ENCODE measurements around the gene CNOT1. TPM values are rescaled to one million over a fixed set of nuclear protein-coding genes. Genes with fewer than 3 reads are reported as not detected.

Gene CNOT1
- polyA plus RNA-seq, 1 experiment = 133 TPM

DNA sequence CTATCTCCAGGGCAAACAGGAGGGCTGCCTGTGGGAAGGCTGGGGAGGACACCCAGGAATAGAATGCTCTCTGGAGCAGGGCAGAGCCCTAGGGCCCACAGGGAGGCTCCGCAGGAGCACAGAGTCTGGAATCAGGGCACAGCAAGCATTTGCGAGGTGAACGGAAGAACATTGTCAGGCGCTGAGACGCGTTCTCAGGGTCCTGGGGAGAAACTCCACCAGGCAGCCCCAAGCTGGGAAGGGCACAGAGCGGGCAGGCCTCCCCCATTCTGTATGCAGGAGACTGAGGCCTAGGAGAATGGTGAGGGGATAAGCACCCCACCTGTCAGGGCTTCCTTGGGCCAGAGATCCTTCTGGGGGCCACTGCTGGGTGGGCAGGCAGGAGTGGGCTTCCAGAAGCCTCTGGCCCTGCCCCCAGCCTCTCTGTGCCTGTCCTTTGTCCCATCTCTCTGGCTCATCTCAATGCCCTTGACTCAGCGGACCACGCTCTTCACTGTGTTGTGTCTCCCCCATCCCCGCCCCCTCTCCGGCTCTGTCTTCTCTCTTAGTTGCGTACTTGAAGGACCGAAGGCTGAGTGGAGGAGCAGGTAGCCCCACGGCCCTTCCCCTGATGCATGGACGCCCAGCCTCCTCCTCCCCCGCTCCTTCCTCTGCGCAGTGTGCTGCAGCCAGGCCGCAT lies 119.4 kb downstream of the CNOT1 start:
- Histone ChIP-seq H3K27me3 (ENCODE audit: control insufficient read depth, insufficient read depth, low read length) (no peaks in the 10 kb centered on the region), H3K4me3 (ENCODE audit: low read depth, low read length) (no peak overlapping the region), H3K36me3 (ENCODE audit: control insufficient read depth, insufficient read depth, low read length) (0 out of 2 replicates have a peak, but pooled peaks cover 1% of the 10 kb centered on the region)
- CTCF ChIA-PET = interaction anchor here (0.6 to 5.5 kb wide), 7 partner anchors 7 to 152 kb away, joined by 3 to 30 read pairs (median 4); partner anchors contain the start of gene NDRG4
- DNase-seq (ENCODE audit: low read depth) = no peak
- TF ChIP-seq, protein P1, sequence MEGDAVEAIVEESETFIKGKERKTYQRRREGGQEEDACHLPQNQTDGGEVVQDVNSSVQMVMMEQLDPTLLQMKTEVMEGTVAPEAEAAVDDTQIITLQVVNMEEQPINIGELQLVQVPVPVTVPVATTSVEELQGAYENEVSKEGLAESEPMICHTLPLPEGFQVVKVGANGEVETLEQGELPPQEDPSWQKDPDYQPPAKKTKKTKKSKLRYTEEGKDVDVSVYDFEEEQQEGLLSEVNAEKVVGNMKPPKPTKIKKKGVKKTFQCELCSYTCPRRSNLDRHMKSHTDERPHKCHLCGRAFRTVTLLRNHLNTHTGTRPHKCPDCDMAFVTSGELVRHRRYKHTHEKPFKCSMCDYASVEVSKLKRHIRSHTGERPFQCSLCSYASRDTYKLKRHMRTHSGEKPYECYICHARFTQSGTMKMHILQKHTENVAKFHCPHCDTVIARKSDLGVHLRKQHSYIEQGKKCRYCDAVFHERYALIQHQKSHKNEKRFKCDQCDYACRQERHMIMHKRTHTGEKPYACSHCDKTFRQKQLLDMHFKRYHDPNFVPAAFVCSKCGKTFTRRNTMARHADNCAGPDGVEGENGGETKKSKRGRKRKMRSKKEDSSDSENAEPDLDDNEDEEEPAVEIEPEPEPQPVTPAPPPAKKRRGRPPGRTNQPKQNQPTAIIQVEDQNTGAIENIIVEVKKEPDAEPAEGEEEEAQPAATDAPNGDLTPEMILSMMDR (IDR thresholded peaks at IDR 0.05; ENCODE audit: insufficient read depth, low read depth, low read length) = no peak
- POLR2A ChIA-PET = no interaction called here

DNA sequence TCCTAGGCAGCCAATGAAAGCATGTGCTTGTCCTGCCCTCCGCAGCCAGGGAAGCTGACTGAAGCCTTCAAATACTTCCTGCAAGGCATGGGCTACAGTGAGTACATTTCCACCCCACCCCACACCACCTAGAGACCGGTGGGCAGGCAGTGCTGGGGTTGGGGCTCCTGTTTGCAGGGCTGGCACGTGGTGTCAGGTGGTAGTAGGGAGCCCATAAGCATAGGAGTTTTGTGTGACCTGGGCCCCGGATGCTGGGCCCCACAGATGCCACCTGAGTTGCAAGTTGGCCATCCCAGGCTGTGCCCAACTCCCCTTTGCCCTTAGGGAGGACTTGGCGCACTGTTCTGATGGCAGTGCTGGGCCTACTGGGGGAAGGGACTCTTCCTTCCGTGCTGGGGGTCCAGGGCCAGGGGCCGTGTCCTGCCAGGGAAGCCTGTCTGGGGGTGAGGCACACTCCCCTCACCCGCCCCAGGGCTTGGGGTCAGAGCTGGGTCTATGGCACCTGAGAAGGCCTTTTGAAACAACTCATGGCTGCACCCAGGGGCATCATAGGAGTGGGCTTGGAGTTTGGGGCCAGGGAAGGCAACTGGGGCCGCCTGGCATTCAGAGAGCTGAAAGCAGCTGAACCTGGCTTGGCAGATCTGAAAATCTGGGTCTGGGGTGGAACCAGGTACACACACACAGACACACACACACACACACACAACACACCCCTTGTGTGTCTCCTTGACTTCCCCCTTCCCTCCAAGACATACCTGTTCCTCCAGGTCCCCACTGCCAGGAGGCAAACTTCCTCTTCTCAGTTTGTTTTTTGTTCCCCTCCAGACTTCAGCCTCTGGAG lies 120.2 kb downstream of the CNOT1 start:
- ChIA-PET CTCF (interaction anchor here (0.6 to 1.4 kb wide), 6 partner anchors 8 to 155 kb away, joined by 3 to 5 read pairs (median 4); no protein-coding TSS in a partner anchor), POLR2A (no interaction called here)
- TF ChIP-seq, protein P1 (IDR thresholded peaks at IDR 0.05; ENCODE audit: insufficient read depth, low read depth, low read length) = no peak
- Histone ChIP-seq H3K4me3 (ENCODE audit: low read depth, low read length) (no peak overlapping the region), H3K27me3 (ENCODE audit: control insufficient read depth, insufficient read depth, low read length) (no peaks in the 10 kb centered on the region), H3K36me3 (ENCODE audit: control insufficient read depth, insufficient read depth, low read length) (peaks cover 2% of the 10 kb centered on the region; the same call in 1 of the 2 replicates)
- DNase-seq (ENCODE audit: low read depth) = no peak

DNA sequence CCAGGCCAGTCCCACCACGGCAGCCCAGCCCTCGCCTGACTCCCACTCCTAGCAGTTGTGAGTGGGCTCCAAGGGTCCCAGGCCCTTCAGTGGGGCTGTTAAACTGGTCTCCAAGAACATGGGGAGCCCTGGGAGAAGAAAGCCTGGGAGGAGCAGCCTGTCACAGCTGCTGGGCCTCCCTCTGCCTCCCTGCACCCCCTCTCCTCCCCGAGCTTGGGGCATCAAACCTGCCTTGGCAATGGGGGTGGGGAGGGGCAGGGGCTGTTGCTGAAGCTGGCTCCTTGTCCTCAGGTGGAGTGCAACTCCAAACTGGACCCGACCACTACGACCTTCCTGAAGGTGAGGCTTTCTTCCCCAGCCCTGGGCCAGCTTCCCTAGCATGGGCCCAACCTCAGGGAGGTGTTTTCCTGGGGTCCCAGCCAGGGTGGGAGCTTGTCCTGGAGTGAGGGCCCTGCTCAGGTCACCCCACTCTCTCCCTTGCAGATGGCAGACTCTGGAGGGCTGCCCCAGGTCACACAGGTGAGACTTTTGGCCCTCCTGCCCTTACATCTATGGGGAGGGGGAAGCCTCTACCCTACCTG lies 120.9 kb downstream of the CNOT1 start:
- Histone ChIP-seq H3K36me3 (ENCODE audit: control insufficient read depth, insufficient read depth, low read length) (peaks cover 4% of the 10 kb centered on the region; the same call in 1 of the 2 replicates), H3K27me3 (ENCODE audit: control insufficient read depth, insufficient read depth, low read length) (no peaks in the 10 kb centered on the region), H3K4me3 (ENCODE audit: low read depth, low read length) (no peak overlapping the region)
- ChIA-PET CTCF (interaction anchor here (0.6 to 1.4 kb wide), 4 partner anchors 8 to 156 kb away, joined by 3 to 4 read pairs (median 4); no protein-coding TSS in a partner anchor), POLR2A (no interaction called here)
- no peak for DNase-seq (ENCODE audit: low read depth)
- TF ChIP-seq, protein P1 (IDR thresholded peaks at IDR 0.05; ENCODE audit: insufficient read depth, low read depth, low read length) = no peak

DNA sequence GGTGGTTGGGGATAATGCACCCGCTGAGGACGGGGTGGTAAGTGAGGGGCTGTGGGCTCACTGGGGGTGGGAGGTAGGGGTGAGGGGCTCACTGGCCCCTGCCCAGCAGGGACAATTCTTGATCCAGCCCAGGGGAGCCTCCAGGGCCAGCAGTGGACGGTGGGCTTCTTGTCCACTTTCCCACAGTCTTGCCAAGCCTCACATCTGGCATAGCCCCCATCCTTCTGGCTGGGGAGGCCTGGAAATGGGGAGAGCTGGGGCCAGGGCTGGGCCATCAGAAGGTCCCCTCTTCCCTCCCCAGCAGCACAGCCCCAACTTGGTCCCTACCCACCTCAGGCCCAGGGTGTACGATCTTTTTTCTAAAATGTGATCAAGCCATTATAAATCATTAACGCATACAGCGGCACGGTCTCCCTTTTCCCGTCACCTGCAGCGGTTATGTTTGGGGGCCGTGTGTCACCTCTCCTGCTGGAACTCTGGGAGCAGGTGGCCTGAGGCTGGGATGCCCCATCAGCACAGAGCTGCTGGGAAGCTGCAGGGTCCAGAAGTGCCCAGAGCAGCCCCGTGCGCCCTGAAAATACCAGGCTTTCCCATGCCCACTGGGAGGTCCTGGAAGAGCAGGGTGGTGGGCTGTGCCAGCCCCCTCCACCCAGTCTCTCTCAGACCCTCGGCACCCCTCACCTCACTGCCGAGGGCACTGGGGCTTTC lies 121.5 kb downstream of the CNOT1 start:
- Histone ChIP-seq H3K36me3 (ENCODE audit: control insufficient read depth, insufficient read depth, low read length) (peaks cover 4% of the 10 kb centered on the region; the same call in 1 of the 2 replicates), H3K4me3 (ENCODE audit: low read depth, low read length) (no peak overlapping the region), H3K27me3 (ENCODE audit: control insufficient read depth, insufficient read depth, low read length) (no peaks in the 10 kb centered on the region)
- DNase-seq (ENCODE audit: low read depth) = no peak
- ChIA-PET POLR2A (no interaction called here), CTCF (interaction anchor here (0.9 kb wide), 1 partner anchor 8 kb away, joined by 3 read pairs; no protein-coding TSS in a partner anchor)
- TF ChIP-seq, protein P1 (IDR thresholded peaks at IDR 0.05; ENCODE audit: insufficient read depth, low read depth, low read length) = no peak
